Effector CD4-positive, alpha-beta T cell (primary cell): ENCODE measurements around the gene MLLT3.

ENCODE experiments used
- DNase-seq: peaks from one replicate; pipeline ENCODE4 v3.0.0-alpha.2; 2020
- total RNA-seq: gene quantifications from one replicate; lab custom pipeline; 2026; lab: John Stamatoyannopoulos, UW

The MLLT3 gene
- 122 reads per million, percentile 86 among the genes with 10 or more reads in this experiment for total RNA-seq

DNA sequence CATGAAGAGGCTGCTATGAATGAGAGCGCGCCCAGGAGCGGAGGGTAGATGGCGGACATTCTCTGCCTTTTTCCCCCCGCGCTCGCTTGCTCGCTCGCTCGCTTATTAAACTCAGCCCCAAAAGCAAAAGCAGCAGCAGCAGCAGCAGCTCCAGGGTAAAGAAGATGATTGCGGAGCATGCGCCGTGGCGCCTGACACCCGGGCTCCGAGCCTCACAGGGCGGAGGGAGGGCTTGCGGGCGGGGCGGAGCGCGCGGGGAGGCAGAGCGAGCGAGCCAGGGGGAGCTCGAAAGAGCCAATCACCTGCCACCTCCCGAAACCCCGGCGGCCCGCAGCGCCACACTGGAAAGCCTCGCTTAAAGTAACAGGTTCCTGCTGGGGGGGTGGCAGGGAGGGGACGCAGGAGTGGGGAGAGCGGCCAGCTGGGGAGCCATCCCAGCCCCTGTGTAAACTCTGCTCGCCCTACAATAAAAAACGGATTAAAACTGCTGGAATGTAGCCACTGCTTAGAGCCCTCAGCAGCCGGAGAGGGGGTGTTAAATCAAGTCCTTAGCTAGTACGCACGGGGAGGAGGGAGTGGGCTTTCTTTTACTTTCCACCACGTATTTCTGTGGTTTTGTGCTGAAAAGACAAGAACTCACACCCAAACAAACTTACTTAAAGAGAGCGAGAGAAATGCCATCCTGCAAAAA is at the start of gene MLLT3:
TSS of gene MLLT3 (minus strand) at position 170 of the 691 bp plus-strand sequence.
- DNase-seq: peak; percentile 96

DNA sequence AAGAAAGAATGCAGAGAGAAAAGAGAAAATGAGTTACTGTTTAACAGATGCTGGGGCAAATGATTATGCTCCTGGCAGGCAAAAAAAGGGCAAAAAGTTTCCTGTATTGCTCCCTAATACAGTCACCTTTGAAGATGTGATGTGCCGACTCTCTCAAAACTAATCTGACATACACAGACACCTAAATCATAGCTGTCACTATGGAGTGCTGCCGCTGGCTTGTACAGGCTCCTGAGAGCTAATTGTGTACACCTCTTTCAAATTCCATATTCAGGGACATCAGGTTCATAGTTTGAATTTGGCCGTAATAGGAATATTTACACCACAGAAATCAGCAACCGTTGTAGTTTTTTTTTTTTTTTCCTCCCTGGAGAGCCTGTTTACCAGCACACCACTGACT is 49.3 kb upstream of the MLLT3 start:
- DNase-seq: no peak

DNA sequence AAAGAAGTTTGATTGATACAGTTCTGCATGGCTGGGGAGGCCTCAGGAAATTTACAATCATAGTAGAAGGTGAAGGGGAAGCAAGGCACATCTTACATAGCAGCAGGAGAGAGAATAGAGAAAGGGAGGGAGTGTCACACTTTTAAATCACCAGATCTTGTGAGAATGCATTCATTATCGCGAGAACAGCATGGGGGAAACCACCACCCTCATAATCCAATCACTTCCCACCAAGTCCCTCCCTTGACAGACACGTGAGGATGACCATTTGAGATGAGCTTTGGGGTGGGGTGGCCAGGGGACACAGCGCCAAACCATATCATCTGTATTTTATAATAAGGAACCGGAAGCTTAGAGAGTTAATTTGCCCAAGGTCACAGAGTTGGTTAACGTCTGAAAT is 48.1 kb upstream of the MLLT3 start:
- no peak for DNase-seq

DNA sequence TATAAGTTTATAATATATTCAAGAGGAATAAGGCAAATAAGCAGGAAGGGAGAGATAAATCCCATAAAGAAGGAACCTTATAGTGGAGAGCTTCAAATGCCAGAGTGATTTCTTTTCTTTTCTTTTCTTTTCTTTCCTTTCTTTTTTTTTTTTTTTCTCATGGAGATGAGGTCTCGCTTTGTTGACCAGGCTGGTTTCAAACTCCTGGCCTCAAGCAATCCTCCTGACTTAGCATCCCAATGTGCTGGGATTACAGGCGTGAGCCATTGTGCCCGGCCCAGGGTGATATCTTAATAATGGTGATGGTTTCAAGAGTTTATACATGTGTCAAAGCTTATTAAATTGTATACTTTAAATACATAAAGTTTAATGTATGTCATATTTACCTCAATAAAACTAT is 42.2 kb upstream of the MLLT3 start:
- no peak for DNase-seq

DNA sequence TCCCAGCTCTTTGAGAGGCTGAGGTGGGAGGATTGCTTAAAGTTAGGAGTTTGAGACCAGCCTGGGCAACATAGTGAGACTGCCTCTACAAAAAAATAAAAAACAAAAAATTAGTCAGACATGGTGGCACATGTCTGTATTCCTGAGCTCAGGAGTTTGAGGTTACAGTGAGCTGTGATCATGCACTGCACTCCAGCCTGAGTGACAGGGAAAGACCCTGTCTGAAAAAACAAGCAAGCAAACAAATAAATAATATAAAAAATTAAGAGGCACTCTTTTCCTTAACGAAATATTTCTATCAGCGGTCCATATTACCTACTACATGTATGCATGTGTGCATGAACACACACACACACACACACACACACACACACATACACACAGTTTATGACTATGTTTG is 40.8 kb upstream of the MLLT3 start:
- DNase-seq: no peak

DNA sequence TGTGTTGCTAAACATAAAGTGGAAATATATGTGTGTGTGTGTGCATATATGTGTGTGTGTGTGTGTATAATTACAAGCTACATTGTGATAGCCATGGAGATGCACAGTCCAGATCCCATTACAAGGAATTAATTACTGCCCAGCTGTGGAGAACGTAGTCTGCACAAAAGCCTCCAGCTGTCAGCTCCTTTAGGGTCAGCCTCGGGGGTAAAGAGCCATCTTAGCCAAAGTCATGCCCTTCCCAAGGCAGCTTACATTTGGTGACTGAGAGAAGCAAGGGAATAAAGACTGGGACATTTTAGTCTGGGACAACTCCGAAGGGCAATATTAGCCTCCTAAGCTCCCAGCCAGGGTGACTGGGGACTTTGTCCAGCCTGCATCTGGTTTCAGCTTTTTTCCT is 39.9 kb upstream of the MLLT3 start:
- DNase-seq: no peak

DNA sequence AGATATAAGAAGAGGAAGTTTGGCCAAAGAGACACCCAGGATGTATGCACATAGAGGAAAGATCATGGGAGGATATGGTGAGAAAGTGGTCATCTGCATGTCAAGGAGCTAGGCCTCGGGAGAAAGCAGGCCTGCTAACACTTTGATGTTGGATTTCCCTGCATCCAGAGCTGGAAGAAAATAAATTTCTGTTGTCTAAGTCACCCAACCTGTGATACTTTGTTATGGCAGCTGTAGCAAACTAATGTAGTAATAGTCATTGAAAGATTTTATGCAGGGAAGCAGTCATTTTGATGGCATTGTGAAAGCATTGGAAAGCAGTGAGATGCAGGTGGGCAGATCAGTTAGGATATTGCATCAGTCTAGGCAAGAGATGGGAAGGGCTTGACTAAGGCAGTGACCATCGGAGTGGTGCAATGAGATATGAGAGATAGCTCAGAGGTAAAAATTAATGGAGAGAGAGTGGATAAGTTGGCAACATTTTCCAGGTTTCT is 37.2 kb upstream of the MLLT3 start:
- no peak for DNase-seq

DNA sequence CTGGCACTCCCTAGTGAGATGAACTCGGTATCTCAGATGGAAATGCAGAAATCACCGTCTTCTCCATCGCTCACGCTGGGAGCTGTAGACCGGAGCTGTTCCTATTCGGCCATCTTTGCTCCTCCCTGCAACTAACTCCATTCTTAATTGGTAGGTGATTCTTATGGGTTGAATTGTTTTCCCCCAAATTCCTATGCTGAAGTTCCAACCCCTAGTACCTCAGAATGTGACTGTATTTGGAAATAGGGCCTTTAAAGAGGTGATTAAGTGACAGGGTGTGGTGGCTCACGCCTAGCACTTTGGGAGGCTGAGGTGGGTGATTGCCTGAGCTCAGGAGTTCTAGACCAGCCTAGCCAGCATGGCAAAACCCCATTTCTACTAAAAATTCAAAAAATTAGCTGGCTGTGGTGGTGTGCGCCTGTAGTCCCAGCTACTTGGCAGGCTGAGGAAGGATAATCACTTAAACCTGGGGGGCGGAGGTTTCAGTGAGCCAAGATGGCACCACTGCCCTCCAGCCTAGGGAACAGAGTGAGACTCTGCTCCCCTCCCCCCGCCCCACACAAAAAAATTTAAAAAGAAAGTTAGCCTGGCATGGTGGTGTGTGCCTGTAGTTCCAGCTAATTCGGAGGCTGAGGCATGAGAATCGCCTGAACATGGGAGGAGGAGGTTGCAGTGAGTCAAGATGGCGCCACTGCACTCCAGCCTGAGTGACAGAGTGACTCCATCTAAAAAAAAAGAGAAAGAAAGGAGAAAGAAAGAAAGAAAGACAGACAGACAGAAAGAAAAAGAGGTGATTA is 36.6 kb upstream of the MLLT3 start:
- no peak for DNase-seq

DNA sequence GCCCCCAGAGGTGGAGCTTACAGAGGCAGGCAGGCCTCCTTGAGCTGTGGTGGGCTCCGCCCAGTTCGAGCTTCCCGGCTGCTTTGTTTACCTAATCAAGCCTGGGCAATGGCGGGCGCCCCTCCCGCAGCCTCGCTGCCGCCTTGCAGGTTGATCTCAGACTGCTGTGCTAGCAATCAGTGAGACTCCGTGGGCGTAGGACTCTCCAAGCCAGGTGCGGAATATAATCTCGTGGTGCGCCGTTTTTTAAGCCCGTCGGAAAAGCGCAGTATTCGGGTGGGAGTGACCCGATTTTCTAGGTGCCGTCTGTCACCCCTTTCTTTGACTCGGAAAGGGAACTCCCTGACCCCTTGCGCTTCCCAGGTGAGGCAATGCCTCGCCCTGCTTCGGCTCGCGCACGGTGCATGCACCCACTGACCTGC is 36.0 kb upstream of the MLLT3 start:
- DNase-seq: peak; percentile 41

DNA sequence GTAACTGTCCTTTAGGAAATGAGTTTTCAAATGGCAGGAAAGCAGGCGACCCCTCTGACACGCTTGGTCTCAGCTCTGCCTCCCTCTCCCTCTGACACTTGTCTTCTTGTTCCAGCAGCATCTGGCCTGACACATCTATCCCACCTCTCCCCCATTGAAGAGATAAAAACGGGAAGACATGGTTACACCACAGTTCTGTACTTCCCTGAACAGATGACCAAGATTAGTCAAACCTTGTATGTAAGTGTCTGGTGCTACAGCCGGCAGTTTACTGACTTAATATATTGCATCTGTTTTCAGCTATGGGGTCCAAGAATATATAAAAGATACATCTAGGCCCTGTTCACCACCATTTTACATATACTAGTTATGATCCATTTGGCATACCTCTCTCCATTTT is 29.6 kb upstream of the MLLT3 start:
- DNase-seq: no peak

DNA sequence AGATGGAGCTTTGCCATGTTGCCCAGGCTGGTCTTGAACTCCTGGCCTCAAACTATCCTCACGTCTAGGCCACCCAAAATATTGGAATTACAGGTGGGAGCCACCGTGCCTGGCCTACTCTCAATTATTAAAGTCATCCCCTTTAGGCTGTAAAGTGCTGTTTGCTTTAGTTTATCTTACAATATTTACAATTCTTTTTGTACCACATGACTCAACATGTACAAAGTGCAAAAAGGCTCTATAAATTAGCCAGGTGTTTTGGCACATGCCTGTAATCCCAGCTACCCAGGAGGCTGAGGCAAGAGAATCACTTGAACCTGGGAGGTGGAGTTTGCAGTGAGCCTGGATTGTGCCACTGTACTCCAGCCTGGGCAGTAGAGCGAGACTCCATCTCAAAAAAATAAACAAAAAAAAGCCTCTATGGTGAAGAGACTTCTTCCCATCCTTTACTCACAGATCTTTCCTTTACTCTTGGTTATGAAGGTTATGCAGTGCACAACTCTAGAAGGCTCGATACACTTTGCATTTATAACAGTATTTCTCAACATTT is 28.5 kb upstream of the MLLT3 start:
- DNase-seq: no peak

DNA sequence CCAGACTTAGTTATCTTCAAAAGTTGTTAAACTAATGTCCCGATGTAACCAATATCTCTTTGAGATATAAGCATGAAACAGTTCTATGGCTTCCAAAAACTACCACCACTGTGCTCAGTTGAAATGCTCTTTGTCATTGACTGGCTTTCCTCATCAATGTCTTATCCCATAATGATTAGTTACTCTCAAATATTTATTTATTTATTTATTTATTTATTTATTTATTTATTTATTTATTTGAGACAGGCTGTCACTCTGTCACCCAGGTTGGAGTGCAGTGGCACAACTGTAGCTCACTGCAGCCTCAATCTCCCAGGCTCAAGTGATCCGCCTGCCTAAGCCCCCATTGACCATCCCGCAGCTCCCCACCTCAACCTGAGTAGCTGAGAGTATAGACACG is 28.0 kb upstream of the MLLT3 start:
- DNase-seq: no peak

DNA sequence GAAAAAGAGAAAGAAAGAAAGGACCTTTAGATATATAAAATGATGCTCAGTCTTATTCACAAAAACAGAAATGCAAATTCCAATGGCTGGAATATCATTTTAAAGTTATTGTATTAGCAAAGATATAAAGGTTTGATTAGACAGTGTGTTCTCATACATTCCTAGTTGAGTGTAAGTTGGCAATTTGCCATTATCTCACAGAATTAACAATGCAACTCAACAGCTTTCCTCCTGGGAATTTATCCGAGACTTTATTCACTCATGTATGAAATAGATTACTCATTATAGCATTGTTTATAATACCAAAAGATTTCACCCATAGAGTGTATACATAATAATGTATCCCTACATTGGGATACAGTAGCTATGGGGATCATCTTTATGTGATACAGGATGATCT is 27.1 kb upstream of the MLLT3 start:
- no peak for DNase-seq

DNA sequence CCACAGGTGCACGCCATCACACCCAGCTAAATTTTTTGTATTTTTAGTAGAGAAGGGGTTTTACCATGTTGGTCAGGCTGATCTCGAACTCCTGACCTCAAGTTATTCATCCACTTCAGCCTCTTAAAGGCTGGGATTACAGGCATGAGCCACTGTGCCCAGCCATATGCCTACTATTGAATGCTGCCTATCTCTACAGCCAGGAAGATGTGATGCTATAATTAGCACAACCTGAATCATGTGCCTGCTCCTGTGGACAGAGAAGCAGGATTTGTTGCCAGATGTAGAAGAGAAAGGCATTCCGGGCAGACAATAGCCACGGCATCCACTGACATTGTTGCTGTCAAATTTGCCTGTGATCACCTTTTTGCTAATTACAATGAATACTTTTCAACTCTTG is 24.4 kb upstream of the MLLT3 start:
- DNase-seq: no peak

DNA sequence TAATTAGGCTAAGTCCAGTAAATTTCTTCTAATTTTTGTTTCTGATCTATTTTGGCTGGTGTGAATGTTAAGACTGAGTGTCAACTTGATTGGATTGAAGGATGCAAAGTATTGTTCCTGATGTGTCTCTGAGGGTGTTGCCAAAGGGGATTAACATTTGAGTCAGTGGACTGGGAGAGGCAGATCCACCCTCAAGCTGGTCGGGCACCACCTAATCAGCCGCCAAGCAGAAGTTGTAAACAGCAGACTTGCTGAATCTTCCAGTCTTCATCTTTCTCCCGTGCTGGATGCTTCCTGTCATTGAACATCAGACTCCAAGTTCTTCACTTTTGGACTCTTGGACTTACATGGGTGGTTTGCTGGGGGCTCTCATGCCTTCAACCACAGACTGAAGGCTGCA is 21.4 kb upstream of the MLLT3 start:
- no peak for DNase-seq

DNA sequence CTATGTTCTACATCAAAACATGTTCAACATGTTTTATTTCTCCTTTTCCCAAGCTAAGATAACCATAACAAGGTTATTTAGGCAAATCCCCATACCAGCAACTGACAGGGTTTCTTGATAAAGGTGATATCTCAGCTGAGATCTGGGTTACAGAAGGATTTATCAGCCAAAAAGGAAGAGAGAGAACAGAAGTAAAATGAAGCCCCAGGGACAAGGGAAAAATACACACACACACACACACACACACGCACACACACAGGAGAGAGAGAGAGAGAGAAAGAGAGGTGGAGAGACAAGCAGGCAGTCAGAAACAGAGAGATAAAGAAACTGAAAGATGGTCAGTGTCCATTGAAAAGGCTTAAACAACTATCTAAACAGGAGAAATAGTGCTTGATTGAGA is 19.7 kb upstream of the MLLT3 start:
- no peak for DNase-seq

DNA sequence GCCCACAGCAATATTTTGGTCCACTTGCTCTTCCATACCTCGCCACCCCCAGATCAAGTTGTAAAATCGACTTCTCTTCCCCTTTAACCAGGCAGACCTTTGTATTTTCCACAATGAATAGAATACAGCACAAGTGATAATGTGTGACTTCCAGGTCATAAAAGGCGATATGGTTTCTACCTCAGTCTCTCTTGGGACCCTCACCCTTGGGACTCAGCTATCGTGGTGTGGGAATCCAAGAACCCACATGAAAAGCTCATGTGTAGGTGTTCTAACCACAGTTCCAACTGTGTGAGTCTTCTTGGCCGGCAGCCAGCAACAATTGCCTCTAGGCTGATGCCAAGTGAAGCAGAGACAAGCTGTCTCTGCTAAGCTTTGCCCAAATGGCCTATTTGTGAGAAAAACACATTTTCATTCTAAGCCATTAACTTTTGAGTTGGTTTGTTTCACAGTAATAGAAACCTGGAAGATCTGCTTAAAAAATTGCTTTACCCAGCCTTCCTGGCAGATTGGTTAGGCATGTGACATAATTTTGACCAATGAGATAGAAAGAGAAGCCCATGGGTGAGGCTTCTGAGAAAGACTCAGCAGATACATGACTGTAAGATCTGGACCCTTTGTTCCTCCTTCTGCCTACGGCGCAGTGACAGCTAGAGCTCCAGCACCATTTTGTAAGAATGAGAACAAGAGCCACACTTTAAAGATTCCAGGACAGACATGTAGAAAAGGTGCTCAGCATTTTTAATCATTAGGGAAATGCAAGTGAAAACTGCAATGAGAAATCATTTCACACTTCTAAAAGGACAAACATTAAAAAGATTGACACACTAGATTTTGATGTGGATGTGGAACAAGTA is 18.3 kb upstream of the MLLT3 start:
- peak; percentile 67 for DNase-seq

DNA sequence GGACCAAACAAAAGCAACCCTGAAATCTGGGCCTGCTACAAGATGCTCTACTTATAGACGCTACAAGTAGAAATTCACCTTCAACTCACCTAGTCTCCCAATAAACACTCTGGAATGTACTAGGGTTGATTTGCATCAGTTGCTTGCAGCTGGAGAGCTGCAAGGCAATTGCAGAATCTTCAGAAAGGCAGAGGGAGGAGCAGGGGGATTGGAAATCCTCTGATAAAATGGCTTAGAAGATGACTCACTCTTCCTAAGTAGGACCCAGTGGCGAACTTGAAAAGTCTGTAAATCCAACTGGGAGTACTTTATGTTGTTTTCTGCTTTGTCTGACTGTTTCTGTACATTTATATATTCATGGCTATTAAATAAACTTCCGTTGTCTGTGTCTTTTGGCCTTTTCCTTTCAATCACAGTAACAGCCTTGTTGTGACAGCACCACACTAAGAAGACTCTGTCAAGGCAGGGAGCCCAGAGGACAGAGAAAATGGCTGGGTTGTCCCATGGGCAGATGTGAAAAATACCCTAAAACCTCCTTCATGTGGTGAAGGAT is 14.7 kb upstream of the MLLT3 start:
- no peak for DNase-seq

DNA sequence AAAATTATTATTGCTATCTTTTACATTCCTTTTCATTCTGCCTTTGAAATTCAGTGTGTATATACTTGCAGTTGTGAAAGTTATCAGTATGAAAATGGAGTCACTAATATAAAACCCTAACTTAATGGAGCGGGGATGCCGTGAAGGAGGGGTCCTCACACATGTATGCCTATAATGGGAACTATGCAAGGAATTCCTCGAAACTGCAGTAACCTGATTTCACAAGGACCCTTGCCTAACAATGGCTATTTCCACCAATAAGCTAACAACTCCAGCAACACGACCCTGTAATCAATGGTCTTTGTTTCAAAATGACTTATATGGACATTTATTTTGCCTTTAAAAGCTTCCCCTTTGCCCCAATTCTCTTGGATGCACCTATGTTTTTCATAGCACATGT is 12.6 kb upstream of the MLLT3 start:
- DNase-seq: no peak

DNA sequence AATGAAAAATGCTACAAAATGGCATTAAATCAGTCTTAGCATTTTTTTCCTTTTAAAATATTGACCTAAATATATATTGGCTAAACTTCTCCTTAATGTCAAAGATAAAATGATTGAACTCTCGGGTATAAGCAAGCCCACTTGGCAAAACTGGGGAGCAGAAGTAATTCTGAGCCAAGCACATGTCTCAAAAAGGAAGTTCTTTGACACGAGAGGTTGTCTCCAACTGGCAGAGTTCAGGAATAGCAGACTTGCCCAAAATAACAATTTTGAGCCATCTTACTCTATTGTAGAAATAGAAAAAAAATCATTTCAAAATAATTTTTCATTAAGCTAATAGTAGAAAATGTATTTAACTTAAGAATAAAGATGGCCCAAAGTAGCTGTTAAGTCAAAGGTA is 10.4 kb upstream of the MLLT3 start:
- no peak for DNase-seq

DNA sequence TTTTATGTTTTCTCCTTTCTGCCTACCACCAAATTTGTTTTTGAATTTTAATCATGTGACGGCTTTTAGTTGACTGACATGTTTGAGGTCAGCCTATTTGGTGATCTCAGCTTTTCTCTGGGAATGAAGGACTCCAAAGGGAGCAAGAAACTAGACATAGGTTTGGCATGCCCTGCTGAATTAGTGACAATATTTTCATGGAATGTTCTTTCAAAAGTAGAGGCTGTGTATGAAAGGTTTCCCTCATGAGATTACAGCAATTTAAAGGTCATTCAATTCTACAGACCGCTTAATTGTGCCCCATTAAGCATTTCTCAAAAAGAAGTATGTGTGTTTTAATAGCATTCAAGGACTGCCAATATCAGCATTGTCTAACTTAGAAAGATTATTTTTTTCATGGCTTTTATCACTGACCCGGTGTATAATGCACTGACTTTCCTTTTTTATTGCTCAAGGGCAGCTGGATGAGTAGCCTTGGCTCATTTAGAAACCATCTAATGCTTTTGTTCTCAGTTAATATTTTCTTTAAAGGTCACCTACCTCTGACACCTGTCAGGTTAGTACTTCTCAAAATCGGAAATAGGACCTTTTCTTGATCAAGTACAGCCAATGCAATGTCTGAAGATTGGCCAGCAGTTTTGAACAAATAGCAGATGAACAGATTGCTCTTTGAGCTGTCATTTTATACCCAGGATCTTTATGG is 8.1 kb upstream of the MLLT3 start:
- no peak for DNase-seq

DNA sequence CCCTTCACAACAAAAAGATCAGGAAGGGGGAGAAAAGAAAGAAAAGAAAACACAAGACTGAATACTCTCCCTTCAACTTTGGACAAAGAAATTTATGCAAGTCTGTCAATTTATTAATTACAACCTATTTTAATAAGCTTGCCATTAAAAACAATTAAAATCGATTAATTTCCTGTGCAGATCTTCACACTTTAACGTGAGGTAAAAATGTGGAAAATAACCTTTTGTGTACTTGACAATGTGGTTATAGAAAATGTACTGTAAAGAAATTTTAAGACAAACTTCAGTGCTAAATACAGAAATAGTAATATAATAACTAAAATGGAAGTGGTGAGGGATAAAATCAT is 2.7 kb upstream of the MLLT3 start:
- no peak for DNase-seq
